HEK293T (cell line): ENCODE data around the gene RCHY1.
"Not testable (repeated sequence)": the region's sequence is repeated elsewhere in the genome, so short reads cannot be mapped to it uniquely, and the experiment has no call there.

Experiments used
- CTCF ChIA-PET: fragments of 350-600 bp; formaldehyde crosslinking; extraction: SDS; loops from one replicate; lab custom pipeline; 2021; ENCODE audit warnings: antibody characterized with exemption, inconsistent platforms; lab: Yijun Ruan, JAX
- POLR2A ChIA-PET: fragments of 350-600 bp; formaldehyde crosslinking; extraction: SDS; loops from one replicate; lab custom pipeline; 2020; ENCODE audit warnings: antibody characterized with exemption, inconsistent platforms; lab: Yijun Ruan, JAX
- DNase-seq: peaks from one replicate; pipeline ENCODE4 v3.0.0; 2012; ENCODE audit warnings: mixed read lengths; ENCODE audit errors: extremely low spot score
- ARNT ChIP-seq: fragments of 450-650 bp; IDR thresholded peaks from 2 replicates; pipeline ENCODE4 v1.6.1; 2017; ENCODE audit warnings: mild to moderate bottlenecking
- BHLHE40 ChIP-seq: fragments of 450-650 bp; IDR thresholded peaks from 2 replicates; pipeline ENCODE4 v1.6.1; 2016; ENCODE audit warnings: mild to moderate bottlenecking, moderate library complexity, borderline replicate concordance
- CTBP1 ChIP-seq: fragments of 450-650 bp; IDR thresholded peaks from 2 replicates; pipeline ENCODE4 v1.6.1; 2016; ENCODE audit warnings: borderline replicate concordance
- ELF4 ChIP-seq: fragments of 450-650 bp; IDR thresholded peaks from 2 replicates; pipeline ENCODE4 v1.6.1; 2017; ENCODE audit warnings: antibody characterized with exemption
- FOXA1 ChIP-seq: fragments of 450-650 bp; IDR thresholded peaks from 2 replicates; pipeline ENCODE4 v1.6.1; 2016; ENCODE audit warnings: mild to moderate bottlenecking
- FOXK2 ChIP-seq: fragments of 450-650 bp; IDR thresholded peaks from 2 replicates; pipeline ENCODE4 v1.6.1; 2016; ENCODE audit warnings: mild to moderate bottlenecking
- FOXM1 ChIP-seq: fragments of 450-650 bp; IDR thresholded peaks from 2 replicates; pipeline ENCODE4 v1.6.1; 2017; ENCODE audit warnings: mild to moderate bottlenecking, borderline replicate concordance
- HDGF ChIP-seq: fragments of 450-650 bp; IDR thresholded peaks from 2 replicates; pipeline ENCODE4 v1.6.1; 2017; ENCODE audit warnings: antibody characterized with exemption, borderline replicate concordance
- L3MBTL2 ChIP-seq: fragments of 450-650 bp; conservative IDR thresholded peaks from 2 replicates; pipeline ENCODE4 v1.6.1; 2016; ENCODE audit warnings: mild to moderate bottlenecking
- LEF1 ChIP-seq: fragments of 450-650 bp; IDR thresholded peaks from 2 replicates; pipeline ENCODE4 v1.6.1; 2017; ENCODE audit warnings: mild to moderate bottlenecking, borderline replicate concordance
- NFRKB ChIP-seq: fragments of 450-650 bp; IDR thresholded peaks from 2 replicates; pipeline ENCODE4 v1.6.1; 2016; ENCODE audit warnings: mild to moderate bottlenecking, moderate library complexity
- PKNOX1 ChIP-seq: fragments of 450-650 bp; IDR thresholded peaks from 2 replicates; pipeline ENCODE4 v1.6.1; 2016
- SP1 ChIP-seq: fragments of 450-650 bp; IDR thresholded peaks from 2 replicates; pipeline ENCODE4 v1.6.1; 2017
- SUZ12 ChIP-seq: fragments of 450-650 bp; IDR thresholded peaks from 2 replicates; pipeline ENCODE4 v1.6.1; 2016; ENCODE audit warnings: mild to moderate bottlenecking
- TARDBP ChIP-seq: fragments of 450-650 bp; IDR thresholded peaks from 2 replicates; pipeline ENCODE4 v1.6.1; 2016
- ZNF384 ChIP-seq: fragments of 450-650 bp; IDR thresholded peaks from 2 replicates; pipeline ENCODE4 v1.6.1; 2016

The RCHY1 gene

GRCh38 chr4:75549019-75549418 lies 34.8 kb upstream of the RCHY1 start:
- TF ChIP-seq ZNF384, result no peak
- no peak for TF ChIP-seq ELF4
- no peak for TF ChIP-seq L3MBTL2
- TF ChIP-seq BHLHE40, result no peak
- no peak for TF ChIP-seq NFRKB
- TF ChIP-seq TARDBP, result no peak
- TF ChIP-seq PKNOX1, result no peak
- no peak for TF ChIP-seq CTBP1
- TF ChIP-seq SUZ12, result no peak
- no peak for TF ChIP-seq FOXM1
- no peak for TF ChIP-seq HDGF
- no peak for TF ChIP-seq SP1
- no peak for TF ChIP-seq ARNT
- no peak for TF ChIP-seq FOXK2
- TF ChIP-seq LEF1, result no peak
- no peak for TF ChIP-seq FOXA1
- POLR2A ChIA-PET, result no interaction called here
- CTCF ChIA-PET, result no interaction called here
- no peak for DNase-seq

- POLR2A ChIA-PET, result no interaction called here
- no peak for DNase-seq
- TF ChIP-seq FOXM1 (no peak), ARNT (no peak), ZNF384 (no peak), CTBP1 (no peak), TARDBP (no peak), FOXA1 (no peak), NFRKB (no peak), BHLHE40 (no peak), SP1 (no peak)
- CTCF ChIA-PET, result no interaction called here
These were observed 33.6 kb upstream of the RCHY1 start for GRCh38 chr4:75547647-75548387.

GRCh38 chr4:75545526-75545925 lies 31.3 kb upstream of the RCHY1 start:
- DNase-seq, result no peak
- POLR2A ChIA-PET, result no interaction called here
- CTCF ChIA-PET, result interaction anchor here (0.7 kb wide), 1 partner anchor 60 kb away, joined by 3 read pairs; no protein-coding TSS in a partner anchor
- TF ChIP-seq CTBP1 (no peak), NFRKB (no peak), TARDBP (no peak), FOXM1 (no peak)

GRCh38 chr4:75544870-75545269 lies 30.7 kb upstream of the RCHY1 start:
- no peak for DNase-seq
- TF ChIP-seq ARNT (no peak), HDGF (no peak), L3MBTL2 (no peak), ELF4 (no peak), NFRKB (no peak), FOXM1 (no peak), FOXK2 (no peak), SUZ12 (no peak), CTBP1 (no peak), SP1 (no peak), BHLHE40 (no peak), TARDBP (no peak), PKNOX1 (no peak), LEF1 (no peak)
- ChIA-PET POLR2A (interaction anchor here (1.8 kb wide), 1 partner anchor 31 kb away, joined by 5 read pairs; the partner anchor contains the start of genes RCHY1 and THAP6), CTCF (no interaction called here)

- CTCF ChIA-PET, DNase-seq: not testable (repeated sequence)
- POLR2A ChIA-PET, result interaction anchor here (1.8 kb wide), 1 partner anchor 30 kb away, joined by 5 read pairs; the partner anchor contains the start of genes RCHY1 and THAP6
These were observed 30.0 kb upstream of the RCHY1 start for GRCh38 chr4:75544220-75544619.

GRCh38 chr4:75542824-75543223 lies 28.6 kb upstream of the RCHY1 start:
- TF ChIP-seq TARDBP (no peak), L3MBTL2 (no peak), LEF1 (no peak), SUZ12 (no peak), FOXK2 (no peak), SP1 (no peak), NFRKB (no peak), CTBP1 (no peak), PKNOX1 (no peak), FOXA1 (no peak), ARNT (no peak), ZNF384 (no peak)
- CTCF ChIA-PET, result interaction anchor here (0.5 to 1.0 kb wide), 2 partner anchors 110 to 610 kb away, joined by 3 read pairs; partner anchors contain the start of gene PARM1
- DNase-seq, result no peak
- POLR2A ChIA-PET, result no interaction called here

- CTCF ChIA-PET, DNase-seq: not testable (repeated sequence)
- POLR2A ChIA-PET, result interaction anchor here (0.6 kb wide), 1 partner anchor 23 kb away, joined by 3 read pairs; the partner anchor contains the start of genes RCHY1 and THAP6
These were observed 23.1 kb upstream of the RCHY1 start for GRCh38 chr4:75537308-75537707.

- DNase-seq, POLR2A ChIA-PET, CTCF ChIA-PET: not testable (repeated sequence)
These were observed 19.7 kb upstream of the RCHY1 start for GRCh38 chr4:75533926-75534325.

- DNase-seq, CTCF ChIA-PET, POLR2A ChIA-PET: not testable (repeated sequence)
These were observed 19.2 kb upstream of the RCHY1 start for GRCh38 chr4:75533339-75533887.

GRCh38 chr4:75531536-75532143 lies 17.4 kb upstream of the RCHY1 start:
- CTCF ChIA-PET, DNase-seq: not testable (repeated sequence)
- POLR2A ChIA-PET, result interaction anchor here (1.2 kb wide), 1 partner anchor 19 kb away, joined by 3 read pairs; no protein-coding TSS in a partner anchor
